LHCN-M2 (cell line): ENCODE results near the gene HSPE1. TPM values are rescaled to one million over a fixed set of nuclear protein-coding genes. Genes with fewer than 3 reads are reported as not detected.

ENCODE experiments used
- total RNA-seq: library from RNA; depleted of rRNA; stranded (reverse); fragments of >200 nt; gene quantifications from 2 replicates; pipeline ENCODE4 v1.2.3, GENCODE V29; 2014; rRNA removed

The HSPE1 gene
- total RNA-seq, 1 experiment from 2014 or later, result 212 TPM

Other genes starting within 250 kb of the HSPE1 start
- 3.0 and 4.0 TPM in 2 replicates for gene ANKRD44, start 189.6 kb upstream of the HSPE1 start, total RNA-seq
- 208 and 277 TPM in 2 replicates for gene SF3B1, start 65.4 kb upstream of the HSPE1 start, total RNA-seq
- 34.8 and 39.1 TPM in 2 replicates for gene COQ10B, start 46.8 kb upstream of the HSPE1 start, total RNA-seq
- gene HSPD1, start 539 bp upstream of the HSPE1 start, total RNA-seq, result 287 and 305 TPM in 2 replicates
- gene MOB4, start 15.7 kb downstream of the HSPE1 start, total RNA-seq, result 48.0 and 56.9 TPM in 2 replicates
- gene RFTN2, start 175.2 kb downstream of the HSPE1 start, total RNA-seq, result 0.40 and 0.83 TPM in 2 replicates
- 4.4 and 5.9 TPM in 2 replicates for gene MARS2, start 205.0 kb downstream of the HSPE1 start, total RNA-seq